CD4-positive, alpha-beta T cell treated with Interleukin-17A for 1 hour (primary cell): ENCODE data around the gene ZSCAN10.

ENCODE experiments used
- DNase-seq: peaks from one replicate; pipeline ENCODE4 v3.0.0-alpha.2; 2020

ZSCAN10 gene

GRCh38 chr16:3101841-3102470, 2.9 kb upstream of the ZSCAN10 start:
- peak; percentile 53 for DNase-seq

DNA sequence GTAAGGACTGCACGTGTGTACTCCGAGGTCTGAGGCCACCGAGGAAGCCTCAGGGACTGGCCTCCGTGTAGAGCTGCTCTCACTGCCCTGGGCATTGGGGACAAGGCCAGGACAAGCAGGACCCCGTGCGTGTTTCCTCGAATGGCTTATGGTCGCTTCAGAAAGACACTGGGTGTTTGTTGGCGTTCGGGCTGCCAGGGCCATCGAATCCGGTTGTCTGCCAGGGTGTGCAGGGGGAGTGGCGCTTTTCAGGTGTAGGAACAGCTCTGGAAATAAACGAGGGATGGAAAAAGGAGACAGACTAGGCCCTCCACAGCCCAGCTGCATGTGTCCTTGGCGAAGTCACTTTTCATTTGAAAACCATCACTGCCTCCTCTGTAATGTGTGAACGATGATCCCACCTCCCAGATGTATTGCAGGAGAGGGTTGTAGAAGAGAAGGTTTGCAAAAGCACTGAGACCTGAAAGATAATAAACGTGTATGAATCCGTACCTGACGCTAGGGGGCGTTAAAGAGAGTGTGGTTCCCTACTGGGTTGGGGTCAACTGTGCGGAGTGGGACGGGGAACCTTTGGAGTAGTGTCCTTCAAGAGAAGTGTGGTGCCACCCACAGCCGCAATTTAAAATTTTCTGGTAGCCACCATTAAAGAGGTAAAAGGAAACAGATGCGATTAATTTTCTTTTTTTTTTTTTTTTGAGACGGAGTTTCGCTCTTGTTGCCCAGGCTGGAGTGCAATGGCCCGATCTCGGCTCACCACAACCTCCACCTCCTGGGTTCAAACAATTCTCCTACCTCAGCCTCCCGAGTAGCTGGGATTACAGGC, 2.1 kb upstream of the ZSCAN10 start:
- DNase-seq = peak; percentile 74

DNA sequence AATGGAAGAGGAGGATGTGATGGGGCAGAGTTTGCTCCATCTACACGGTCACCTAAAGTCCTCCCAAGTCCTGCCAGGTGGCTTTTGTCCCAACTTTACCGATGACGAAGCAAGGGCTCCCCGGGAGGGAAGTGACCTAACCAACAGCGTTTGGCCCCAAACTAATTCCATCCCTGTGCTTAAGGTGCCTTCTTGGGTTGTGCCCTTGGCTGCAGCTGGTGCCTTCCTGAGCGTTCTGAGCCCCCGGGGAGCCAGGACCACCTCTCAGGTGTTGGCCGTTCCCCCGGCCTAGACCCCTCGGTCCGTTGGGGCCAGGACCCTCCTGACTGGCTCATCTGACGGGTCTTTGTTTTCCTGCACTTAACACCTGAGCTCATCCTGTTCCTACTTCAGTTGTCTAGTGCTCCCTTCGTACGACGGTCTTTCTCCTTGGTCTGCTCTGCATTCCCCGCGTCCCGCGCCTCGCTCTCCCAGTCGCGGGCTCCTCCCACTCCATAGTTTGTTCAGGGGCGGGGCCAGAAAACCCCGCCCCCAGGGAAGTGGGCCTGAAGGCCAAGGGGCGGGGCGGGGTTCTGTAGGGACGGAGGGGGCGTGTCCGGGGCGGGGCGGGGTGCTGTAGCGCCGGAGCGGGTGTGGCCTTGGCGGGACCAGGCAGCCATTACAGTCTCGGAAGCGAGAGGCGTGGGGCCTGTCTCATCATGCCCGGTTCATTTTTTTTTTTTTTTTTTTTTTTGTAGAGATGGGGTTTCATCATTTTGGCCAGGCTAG, 822 bp upstream of the ZSCAN10 start:
- DNase-seq = peak; percentile 93

DNA sequence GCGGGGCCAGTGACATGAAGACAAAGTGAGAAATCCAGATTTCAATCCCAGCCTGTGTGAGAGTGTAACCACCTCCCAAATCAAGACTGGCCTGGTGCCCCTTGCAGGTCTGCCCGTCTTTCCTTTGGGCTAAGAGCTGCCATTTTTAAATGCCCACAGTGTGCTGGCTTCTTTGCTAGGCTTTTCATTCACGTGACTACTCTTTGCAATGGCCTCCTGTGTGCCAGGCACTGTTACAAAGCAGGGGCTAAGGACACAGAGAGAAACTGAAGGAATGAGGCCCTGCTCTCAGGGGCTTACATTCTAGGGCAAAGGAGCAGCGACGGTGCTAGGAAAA, 269 bp upstream of the ZSCAN10 start:
- no peak for DNase-seq

DNA sequence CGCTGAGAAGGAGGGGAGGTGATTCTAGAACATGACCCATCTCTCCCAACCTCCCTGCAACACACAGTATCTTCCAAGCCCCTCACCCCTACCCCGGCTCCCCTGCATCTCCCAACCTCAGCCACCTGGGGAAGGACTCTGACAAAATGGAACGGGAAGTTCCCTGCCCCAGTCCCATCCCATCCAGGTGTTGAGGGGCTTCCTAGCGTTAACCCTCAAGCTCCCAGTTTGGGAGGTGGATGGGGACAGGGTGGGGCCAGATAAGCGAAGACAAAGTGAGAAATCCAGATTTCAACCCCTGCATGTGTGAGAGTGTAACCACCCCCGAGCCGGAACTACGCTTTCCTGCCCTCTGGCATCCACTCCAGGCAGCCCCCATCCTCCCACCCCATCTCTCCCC, 1.8 kb downstream of the ZSCAN10 start:
- DNase-seq = no peak

DNA sequence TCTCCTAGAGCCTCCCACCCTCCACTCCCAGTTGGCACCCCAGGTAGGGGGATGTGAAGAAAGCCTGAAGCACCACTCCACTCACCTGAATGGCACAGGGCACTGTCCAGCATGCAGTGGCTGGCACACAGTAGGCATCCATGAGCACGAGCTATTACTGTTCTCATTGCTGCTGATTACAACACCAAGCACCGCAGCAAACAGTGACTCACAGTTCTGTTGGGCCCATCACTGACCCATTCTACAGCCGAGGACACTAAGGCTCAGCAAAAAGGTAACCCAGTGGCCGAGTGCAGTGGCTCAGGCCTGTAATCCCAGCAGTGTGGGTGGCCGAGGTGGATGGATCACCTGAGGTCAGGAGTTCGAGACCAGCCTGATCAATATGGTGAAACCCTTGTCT, 2.7 kb downstream of the ZSCAN10 start:
- no peak for DNase-seq

- DNase-seq = peak; percentile 85
These were observed 3.2 kb downstream of the ZSCAN10 start for GRCh38 chr16:3095869-3096268.

DNA sequence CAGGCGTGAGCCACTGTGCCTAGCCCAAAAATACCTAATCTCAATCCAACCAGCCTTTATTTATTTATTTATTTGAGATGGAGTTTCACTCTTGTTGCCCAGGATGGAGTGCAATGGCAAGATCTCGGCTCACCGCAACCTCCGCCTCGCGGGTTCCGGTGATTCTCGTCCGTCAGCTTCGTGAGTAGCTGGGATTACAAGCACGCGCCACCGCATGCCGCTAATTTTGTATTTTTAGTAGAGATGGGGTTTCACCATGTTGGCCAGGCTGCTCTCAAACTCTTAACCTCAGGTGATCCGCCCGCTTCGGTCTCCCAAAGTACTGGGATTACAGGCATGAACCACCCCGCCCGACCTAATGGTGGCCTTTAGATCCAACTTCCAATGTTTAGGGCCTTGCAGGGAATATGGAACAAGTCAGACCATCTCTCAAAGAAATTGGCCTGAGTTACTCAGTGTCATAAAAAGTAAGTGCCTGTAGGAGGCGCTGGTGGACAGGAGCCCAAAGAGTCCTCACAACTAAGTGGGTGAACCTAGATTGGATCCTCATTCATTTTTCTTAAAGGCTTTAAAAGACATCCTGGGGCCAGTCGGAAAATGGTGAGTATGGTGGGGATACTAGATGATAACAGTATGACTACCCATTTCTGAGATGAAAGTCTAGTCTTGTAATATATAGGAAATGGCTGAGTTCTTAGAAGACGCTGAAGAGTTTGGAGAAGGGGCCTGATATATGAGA, 4.6 kb downstream of the ZSCAN10 start:
- DNase-seq = peak; percentile 81

- DNase-seq = no peak
These were observed 6.6 kb downstream of the ZSCAN10 start for GRCh38 chr16:3092501-3092941.

- no peak for DNase-seq
These were observed 7.5 kb downstream of the ZSCAN10 start for GRCh38 chr16:3091551-3091950.

GRCh38 chr16:3089717-3090592, 9.1 kb downstream of the ZSCAN10 start:
- no peak for DNase-seq

DNA sequence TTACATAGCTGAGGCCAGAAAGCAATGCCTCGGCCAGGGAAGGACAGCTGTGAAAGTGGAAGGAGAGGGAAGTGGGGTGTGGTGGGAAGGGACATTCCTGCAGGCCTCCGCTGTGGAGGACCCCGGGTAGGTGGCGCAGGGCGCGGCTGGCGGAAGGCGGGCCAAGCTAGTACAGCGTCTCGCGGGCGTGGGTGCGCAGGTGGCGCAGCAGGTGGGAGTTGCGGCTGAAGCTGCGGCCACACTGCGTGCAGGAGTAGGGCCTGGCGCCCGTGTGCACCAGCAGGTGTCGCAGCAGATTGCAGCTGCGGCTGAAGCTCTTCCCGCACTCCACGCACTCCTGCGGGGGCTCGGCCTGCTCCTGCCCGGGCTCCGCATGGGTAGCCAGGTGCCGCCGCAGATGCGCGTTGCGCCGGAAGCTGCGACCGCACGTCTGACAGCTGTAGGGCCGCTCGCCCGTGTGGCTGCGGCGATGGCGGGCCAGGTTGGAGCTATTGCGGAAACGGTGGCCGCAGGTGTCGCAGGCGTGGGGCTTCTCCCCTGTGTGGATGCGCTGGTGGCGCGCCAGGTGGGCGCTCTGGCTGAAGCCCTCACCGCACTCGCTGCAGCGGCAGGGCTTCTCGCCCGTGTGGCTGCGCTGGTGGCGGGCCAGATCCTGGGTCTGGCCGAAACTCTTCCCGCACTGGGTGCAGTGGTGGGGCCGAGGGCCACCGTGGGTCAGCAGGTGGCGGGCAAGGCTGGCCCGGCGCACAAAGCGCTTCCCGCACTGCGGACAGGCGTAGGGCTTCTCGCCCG, 10.0 kb downstream of the ZSCAN10 start:
- no peak for DNase-seq

GRCh38 chr16:3088450-3088849, 10.6 kb downstream of the ZSCAN10 start:
- DNase-seq = no peak

DNA sequence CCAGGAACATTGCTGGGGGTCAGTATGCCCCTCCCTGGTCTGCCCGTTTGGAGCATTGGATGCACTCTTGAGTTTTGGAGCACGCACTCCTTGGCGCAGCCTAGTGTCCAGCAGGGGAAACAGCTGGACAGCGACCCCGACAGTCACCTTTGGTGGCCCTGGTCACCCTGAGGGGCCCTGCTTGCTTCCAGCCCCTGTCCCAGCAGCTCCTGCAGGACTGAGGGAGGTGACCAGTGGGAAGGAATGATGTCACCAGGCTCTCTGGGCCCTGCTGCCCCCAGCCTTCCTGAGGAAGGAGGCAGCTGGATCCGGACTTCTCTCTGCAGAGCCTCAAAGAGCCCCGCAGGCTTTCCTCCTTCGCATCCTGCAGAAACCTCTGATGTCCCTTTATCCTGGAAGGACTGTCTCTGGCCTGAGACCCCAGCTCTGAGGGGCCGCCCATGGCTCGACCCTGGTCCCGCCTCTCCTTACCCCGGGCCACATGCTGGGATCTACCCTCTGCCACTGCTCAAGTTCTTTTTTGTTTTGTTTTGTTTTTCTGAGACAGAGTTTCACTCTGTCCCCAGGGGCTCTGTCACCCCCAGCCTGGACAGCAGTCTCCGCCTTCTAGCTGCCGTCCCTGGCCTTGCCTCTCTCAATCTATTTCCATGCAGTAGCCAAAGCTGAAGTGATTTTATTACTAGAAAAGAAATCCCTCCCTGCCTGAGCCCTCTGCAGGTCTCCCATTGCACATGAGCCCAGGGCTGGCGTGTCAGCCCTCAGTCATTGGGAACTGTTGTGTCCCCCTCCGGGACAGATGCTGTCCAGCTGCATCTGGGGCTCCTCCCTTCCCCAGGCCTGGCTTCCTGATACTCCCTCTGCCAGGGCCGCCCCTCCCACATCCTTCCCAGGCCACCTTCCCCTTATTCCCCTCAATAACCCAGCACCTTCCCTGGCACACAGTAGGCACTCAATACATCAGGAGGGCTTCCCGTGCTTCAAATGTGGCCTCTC, 11.6 kb downstream of the ZSCAN10 start:
- no peak for DNase-seq

- no peak for DNase-seq
These were observed 12.4 kb downstream of the ZSCAN10 start for GRCh38 chr16:3086596-3087242.

GRCh38 chr16:3085868-3086595, 13.1 kb downstream of the ZSCAN10 start:
- DNase-seq = no peak

DNA sequence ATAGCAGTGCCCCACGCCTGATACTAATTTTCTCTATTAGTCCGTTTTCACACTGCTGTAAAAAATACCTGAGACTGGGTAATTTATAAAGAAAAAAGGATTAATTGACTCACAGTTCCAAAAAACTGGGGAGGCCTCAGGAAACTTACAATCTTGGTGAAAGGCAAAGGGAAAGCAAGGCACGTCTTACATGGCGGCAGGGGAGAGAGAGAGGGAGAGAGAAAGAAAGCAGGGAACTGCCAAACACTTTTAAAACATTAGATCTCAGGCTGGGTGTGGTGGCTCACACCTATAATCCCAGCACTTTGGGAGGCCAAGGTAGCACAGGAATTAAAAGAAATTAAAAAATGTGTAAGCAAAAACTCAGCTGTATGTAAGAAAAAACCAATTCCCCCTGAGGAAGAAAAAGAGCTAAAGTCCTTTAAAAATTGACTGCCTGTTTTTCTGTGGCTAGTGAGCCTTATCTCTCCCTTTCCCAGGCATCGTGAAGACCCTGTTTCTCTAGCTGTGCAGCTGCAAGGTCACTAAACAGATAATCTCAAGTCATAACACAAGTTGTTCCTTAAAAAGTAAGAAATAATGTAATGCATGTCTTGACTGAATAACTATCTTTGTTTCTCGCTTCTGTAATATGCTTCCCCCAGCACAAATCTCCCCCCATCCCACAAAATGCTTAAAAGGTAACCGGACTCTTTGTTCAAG, 14.0 kb downstream of the ZSCAN10 start:
- DNase-seq = no peak

- DNase-seq = no peak
These were observed 14.6 kb downstream of the ZSCAN10 start for GRCh38 chr16:3084491-3084890.
